Measurements from ENCODE around the gene SETD3. TPM values are rescaled to one million over a fixed set of nuclear protein-coding genes. Genes with fewer than 3 reads are reported as not detected.

The SETD3 gene
- total RNA-seq, 1 donor from 2014 or later: 44.3 TPM

DNA sequence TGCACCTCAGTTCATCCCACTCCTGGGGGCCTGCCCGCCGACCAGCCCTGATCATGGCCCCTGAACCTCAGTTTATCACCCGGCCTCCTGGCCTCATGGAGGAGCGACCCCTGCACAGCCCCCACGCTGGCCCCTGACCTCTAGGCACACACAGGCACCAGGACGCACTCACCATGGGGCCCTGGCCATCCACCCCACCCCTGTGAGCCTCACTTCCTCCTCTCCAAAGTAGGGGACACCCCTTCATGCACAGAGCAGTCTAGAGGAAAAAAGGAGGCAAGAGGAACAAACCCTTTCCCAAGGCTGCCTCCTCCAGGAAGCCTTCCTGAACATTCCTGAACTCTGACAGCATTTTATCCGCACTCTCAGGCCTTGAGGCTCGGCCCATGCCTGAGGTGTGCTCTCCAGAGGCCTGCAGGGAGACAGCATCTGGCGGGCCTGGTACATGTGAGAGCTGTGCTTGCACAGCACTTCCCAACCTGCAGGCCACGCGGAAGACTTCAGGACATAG, 40.0 kb upstream of the SETD3 start:
- no peak overlapping the region for H3K4me3 ChIP-seq (ENCODE audit: low read depth, low read length)
- DNase-seq (ENCODE audit: low read depth): no peak
- TF ChIP-seq, protein P1, sequence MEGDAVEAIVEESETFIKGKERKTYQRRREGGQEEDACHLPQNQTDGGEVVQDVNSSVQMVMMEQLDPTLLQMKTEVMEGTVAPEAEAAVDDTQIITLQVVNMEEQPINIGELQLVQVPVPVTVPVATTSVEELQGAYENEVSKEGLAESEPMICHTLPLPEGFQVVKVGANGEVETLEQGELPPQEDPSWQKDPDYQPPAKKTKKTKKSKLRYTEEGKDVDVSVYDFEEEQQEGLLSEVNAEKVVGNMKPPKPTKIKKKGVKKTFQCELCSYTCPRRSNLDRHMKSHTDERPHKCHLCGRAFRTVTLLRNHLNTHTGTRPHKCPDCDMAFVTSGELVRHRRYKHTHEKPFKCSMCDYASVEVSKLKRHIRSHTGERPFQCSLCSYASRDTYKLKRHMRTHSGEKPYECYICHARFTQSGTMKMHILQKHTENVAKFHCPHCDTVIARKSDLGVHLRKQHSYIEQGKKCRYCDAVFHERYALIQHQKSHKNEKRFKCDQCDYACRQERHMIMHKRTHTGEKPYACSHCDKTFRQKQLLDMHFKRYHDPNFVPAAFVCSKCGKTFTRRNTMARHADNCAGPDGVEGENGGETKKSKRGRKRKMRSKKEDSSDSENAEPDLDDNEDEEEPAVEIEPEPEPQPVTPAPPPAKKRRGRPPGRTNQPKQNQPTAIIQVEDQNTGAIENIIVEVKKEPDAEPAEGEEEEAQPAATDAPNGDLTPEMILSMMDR (conservative IDR thresholded peaks at IDR 0.05; ENCODE audit: low read depth, low read length): no peak

DNA sequence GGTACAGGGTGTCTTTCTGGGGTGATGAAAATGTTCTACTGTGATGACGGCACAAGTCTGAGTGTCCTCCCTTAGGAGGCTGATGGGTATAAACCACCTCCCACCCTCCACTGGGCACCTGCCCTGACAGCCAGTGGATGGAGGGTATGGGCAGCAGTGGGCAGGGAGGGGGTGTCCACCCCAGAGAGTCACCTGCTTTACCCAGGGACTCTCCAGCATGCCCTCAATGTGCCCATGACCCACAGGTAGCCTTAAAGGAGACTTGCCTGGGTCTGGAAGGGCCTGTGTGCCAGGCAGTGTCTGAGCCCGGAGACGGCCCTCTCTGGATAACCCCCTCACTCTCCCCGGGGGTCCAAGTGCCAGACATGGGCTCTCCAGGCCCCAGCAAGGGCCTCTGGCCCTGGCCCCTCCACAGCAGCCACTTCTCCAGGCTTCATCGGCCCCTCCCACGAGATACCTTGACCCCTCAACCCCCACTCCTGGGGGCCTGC, 39.3 kb upstream of the SETD3 start:
- TF ChIP-seq, protein P1 (conservative IDR thresholded peaks at IDR 0.05; ENCODE audit: low read depth, low read length): no peak
- H3K4me3 ChIP-seq (ENCODE audit: low read depth, low read length): no peak overlapping the region
- no peak for DNase-seq (ENCODE audit: low read depth)

DNA sequence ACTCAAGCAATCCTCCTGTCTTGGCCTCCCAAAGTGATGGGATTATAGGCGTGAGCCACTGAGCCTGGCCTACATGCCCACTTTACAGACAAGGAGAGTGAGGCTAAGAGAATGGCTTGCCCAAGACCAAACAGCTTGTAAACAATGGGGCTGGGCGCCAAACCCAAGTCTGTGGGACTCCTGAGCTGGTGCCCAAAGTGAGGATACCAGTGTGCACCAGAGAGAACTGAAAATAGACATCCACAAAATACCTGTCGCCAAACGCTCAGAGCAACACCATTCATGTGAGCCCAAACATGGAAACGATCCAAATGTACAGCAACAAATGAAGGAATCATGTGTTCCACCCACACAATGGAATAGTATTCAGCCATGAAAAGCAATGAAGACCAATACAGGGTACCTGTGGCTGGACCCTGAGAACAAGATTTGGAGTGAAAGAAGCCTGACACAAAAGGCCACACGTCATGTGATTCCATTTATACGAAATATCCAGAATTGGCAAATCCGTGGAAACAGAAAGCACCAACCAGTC, 38.8 kb upstream of the SETD3 start:
- TF ChIP-seq, protein P1 (conservative IDR thresholded peaks at IDR 0.05; ENCODE audit: low read depth, low read length): no peak

DNA sequence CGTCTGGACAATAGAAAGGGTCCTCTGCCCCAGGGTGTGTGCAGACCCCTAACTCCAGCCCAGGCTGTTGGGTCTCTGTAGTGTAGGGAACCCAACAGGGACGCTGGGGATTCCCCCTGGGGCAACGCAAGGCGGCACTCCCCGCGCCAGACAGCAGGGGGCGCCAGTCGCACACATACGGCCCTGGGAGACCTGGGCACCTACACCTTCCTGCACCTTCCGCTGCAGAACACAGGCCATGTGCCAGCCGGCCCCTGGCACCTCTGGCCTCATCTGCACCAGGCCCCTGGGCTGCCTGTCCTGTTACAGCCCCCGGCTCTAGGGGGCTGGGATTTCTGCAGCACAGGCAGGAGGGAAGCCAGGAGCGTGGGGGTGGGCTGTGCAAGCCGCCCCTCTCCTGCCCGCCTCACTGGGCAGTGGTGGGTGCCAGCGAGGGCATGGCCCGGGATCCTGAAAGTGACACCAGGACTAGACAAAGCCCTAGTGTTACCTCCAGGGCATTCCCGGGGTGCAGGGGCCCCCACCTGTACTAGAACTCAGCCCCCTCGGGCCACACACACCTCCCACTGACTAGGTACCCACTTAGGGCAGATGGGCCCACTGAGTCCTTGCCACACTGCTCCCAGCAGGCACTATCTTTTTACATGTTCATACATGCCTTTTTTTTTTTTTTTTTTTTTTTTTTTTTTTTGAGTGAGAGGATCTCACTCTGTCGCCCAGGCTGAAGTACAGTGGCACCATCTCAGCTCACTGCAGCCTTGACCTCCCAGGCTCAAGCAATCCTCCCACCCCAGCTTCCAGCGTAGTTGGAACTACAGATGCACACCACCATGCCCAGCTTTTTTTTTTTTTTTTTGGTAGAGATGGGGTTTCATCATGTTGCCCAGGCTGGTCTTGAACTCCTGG, 38.0 kb upstream of the SETD3 start:
- no peak overlapping the region for H3K4me3 ChIP-seq (ENCODE audit: low read depth, low read length)
- no peak for DNase-seq (ENCODE audit: low read depth)
- TF ChIP-seq, protein P1 (conservative IDR thresholded peaks at IDR 0.05; ENCODE audit: low read depth, low read length): peak; percentile 91

More for the DNA sequence above, 38.8 kb upstream of the SETD3 start:
- no peak for DNase-seq (ENCODE audit: low read depth)
- no peak overlapping the region for H3K4me3 ChIP-seq (ENCODE audit: low read depth, low read length)

DNA sequence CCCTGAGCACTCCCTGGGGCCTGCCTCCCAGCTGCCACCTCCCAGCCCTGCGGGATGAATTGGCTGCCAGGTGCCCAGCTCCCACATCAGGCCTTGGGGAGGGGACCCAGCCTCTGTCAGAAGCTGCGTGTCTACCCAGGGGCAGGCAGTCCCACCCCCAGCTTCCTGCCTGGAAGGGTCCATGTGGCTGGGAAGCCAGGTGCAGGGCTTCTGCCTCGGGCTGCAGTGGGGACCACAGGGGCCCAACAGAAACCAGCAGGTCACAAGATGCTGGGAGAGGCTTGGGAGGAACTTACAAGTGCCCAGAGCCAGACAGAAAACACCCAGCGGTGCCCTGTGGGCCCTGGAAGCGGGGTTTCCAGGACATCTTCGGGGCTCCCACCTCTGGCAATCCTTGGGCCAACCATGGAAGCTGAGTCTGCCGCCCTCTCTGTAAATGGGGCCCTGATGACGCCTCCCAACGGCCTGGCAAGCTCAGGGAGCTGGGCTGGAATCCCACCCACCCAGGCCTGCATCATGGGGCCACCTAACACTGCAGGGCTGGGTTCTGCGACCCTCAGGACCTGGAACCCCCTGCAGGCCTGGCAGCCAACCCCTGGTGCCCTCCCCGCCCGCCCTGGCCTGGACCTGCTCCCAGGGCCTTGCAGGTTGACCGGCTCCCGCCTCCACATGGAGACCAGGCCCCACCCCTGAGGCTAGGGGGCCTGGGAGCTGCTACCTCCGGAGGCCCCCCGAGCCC, 37.2 kb upstream of the SETD3 start:
- TF ChIP-seq, protein P1 (conservative IDR thresholded peaks at IDR 0.05; ENCODE audit: low read depth, low read length): no peak
- DNase-seq (ENCODE audit: low read depth): no peak
- H3K4me3 ChIP-seq (ENCODE audit: low read depth, low read length): no peak overlapping the region

DNA sequence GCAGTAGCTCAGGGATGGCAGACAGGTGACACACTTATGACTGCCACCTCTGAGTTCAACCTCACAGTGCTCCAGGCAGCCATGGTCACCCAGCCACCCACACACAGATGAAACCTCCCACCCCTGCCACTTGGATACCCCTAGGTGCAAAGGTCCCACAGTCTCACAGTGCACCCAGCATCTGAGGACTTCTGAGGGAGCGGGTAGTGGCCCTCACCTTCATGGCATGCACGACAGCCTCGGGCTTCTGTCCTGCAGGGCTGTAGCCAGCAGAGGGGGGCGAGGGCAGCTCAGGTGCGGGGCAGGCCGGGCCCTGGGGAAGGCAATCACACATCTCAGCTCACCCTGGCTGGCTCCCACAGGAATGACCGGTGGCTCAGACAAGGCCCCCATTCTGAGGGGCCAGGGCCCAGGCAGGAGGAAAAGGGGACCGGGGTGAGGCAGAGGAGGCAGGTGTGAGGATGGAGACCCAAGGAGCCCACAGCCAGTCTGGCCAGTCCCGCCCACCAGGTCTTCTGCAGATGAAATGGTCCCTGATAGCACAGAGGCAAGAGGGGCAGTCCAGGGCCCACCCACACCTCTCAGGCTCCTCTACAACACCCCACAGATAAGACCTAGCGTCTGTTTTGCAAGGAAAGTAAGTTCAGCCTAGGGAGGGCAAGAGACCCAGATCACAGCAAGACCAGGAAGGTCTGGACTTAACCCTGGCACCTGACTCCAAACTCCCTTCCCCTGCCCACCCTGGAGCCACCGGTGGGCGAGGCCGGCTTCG, 36.4 kb upstream of the SETD3 start:
- no peak overlapping the region for H3K4me3 ChIP-seq (ENCODE audit: low read depth, low read length)
- TF ChIP-seq, protein P1 (conservative IDR thresholded peaks at IDR 0.05; ENCODE audit: low read depth, low read length): no peak

More for the DNA sequence above, 36.4 kb upstream of the SETD3 start:
- no peak for DNase-seq (ENCODE audit: low read depth)

Measured in epithelial cell of proximal tubule (primary cell).